HG03432 (cell line): ENCODE measurements around the gene CD52.
"Not testable (repeated sequence)": the region's sequence is repeated elsewhere in the genome, so short reads cannot be mapped to it uniquely, and the experiment has no call there.

ENCODE experiments used
- ATAC-seq: cut with Tn5 transposase; IDR thresholded peaks from one replicate; pipeline ENCODE4 v1.9.1; 2021; ENCODE audit warnings: mild to moderate bottlenecking, moderate library complexity; ENCODE audit not compliant: unreplicated experiment

The CD52 gene

DNA sequence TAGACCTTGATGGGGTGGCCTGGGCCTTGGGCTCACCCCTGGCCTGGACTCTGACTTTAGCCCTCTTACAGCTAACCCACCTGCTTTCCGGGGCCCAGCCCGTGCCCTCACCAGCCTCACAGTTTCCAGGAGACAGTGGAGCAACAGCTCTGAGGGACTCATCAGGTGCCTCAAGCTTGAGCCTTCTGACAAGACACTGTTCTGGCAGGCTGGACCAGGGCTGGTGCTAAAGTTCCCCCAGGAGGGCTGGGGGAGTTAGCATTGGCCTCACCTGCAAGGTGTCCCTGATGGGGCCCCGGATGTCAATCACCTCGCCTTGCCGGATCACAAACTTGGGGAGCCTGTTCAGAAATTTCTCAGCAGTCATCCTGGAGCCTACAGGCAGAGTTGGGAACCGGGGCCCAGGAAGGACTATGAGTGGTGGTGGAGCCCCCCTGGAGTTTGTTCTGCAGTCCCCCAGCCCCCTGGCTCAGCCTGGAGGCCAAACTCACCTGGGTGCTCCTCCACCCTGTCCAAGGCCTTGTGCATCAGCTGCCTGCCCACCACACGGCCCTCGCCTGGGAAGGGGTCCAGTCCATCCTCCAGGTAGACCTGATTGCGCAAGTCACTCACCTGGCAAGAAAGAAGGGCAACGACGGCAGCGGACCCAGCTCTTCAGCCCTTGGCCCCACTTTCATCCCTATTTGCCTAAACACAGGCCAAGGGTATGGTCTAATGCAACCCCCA, 33.7 kb upstream of the CD52 start:
- ATAC-seq: no peak

DNA sequence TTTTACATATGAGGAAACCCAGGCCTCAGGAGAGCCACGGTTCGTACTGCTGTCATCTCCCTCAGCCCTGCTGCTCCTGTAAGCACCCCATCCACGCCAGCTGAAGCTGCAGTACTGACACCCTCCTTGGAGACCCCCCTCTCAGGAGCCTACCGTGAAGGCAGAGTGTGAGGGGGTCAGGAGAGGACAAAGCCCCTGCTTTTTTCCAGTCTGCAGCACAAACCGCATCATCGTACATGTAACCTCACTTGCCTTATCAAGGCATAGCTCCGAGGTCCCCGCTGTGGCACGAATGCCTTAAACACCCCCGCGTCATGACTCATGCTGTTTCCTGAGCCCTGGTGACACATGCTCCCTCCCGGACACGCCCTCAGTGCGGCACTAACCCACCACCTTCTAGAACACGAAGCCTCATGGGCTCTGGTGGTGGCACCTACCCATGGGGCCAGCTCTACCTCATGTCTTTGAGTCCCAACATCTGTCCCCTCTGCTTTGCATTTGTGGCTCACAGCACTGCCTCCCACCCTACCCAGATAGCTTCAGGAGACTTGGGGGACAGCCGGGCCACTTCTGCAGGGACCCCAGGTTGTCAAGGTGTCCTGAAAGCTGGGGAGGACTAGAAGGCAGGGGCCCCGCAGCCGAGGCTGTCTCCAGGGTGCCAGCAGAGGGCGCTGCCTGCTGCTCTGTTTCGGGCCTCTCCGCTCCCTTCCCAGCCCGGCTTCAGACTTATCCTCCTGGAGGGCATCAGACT, 33.0 kb upstream of the CD52 start:
- ATAC-seq: peak; percentile 26

DNA sequence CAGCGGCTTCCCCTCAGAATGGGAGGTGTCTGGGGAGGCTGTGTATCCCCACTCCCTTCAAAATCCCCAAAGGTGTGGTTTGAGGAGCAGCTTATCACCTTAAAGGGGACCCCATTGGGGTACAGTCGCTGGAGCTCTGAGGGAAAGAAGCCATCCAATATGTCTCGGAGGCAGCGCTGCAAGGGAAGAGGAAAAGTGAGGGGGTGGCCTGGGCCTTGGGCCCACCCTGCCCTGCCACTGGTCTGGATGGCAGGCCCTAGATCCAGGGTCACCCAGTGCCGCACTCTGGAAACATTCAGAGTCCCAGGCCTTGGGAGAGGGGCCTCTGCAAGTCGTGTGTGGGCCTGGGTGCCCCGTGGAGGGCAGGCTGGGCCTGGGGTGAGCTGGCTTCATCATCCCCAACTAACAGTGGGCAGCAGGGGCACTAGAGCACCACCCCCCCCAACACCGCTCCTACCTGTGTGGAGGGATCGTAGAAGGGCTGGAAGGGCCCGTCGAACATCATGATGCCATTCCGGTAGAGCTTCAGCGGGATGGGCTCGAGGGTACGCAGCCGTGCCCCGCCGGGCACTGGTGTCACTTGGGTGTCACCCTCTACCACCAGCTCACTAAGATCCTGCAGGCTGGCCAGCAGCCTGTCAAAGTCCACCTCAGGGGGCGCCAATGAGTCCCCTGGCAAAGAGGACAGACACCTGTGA, 32.2 kb upstream of the CD52 start:
- ATAC-seq: no peak

DNA sequence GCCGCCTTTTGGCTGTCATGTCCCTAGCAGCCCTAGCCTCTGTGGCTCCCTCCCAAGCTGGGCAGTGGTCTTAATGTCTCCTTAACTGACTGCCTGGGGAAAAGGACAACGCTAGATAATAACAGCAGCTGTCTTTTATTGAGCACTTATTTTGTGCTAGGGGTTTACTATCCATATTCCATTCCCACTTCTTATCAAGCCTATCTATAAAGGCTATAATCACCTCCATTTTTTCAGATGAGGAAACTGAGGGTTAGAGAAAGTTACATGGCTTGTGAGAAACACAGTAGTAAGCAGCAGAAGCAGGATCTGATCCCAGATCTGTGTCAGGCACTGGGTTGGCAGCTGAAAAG, 31.7 kb upstream of the CD52 start:
- ATAC-seq: no peak

DNA sequence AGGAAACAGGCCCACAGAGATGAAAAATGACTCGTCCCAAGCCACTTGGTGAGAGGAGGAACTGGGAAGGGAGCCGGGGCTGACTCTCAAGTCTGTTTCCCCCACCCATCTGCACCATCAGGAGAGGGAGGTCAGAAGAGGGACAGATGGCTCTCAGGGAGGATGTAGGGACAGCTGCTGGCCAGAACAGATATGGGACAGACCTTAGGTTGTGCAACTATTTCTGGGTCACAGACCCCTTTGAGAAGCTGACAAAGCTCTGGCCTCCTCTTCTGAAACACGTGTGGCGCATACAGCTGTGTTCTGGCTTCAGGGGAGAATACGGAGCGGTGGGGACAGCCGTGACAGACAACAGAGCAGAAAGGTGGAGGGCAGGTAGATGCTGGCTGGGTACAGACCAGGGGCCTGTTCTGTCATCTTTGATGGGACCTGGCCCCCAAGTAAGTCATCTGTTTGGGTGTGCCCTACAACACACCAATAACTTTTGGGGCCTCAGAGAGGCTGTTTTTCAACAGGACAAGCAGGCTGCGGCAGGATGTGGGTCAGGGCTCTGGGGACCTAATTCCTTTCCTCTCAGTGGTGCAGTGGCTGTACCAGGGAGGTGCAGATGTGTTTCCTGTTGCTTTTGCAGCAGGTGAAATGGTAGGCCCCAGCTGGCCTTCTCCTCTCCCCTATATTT, 30.6 kb upstream of the CD52 start:
- ATAC-seq: peak; percentile 30

DNA sequence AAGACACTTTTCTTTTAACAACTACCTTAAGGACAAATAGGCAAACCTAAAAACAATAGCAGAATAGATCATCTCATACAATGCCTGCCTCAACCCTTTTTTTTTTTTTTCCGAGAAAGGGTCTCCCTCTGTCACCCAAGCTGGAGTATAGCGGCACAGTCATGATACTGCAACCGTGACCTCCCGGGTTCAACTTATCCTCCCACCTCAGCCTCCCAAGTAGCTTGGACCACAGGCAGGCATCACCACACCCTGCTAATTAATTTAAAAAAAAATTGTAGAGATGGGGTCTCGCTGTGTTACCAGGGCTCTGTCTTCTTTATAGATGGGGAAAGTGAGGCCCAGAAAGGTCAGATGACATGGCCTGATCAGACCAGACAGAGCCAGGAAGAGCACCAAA, 29.9 kb upstream of the CD52 start:
- no peak for ATAC-seq

DNA sequence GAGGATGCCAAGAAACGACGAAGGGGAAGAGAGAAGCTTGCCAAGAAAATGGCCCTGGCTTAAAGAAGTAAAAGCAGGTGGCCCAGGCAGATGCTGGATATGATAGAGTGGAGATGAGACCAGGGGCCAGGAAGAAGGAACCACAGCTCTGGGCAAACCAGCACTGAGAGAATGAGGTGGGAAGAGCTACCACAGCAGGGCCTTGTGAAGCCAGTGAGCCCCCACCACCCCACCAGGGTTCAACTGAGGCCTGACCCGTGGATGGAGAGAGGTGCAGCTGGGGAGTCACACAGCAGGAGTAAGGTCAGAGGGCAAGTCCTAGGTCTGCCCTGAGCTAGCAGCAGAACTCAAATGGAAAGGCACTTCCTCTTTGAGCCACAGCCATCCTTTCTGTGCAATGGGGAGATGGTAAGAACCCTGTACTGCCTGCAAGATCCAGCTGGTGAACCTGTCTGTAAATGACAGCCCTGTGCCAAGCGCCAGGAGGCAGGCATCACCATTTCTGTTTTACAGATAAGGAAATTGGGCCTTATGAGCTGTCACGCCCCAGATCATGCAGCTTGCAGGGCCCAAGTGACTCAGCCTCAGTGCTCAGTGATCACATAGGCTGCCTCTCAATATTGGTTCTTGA, 29.3 kb upstream of the CD52 start:
- no peak for ATAC-seq

DNA sequence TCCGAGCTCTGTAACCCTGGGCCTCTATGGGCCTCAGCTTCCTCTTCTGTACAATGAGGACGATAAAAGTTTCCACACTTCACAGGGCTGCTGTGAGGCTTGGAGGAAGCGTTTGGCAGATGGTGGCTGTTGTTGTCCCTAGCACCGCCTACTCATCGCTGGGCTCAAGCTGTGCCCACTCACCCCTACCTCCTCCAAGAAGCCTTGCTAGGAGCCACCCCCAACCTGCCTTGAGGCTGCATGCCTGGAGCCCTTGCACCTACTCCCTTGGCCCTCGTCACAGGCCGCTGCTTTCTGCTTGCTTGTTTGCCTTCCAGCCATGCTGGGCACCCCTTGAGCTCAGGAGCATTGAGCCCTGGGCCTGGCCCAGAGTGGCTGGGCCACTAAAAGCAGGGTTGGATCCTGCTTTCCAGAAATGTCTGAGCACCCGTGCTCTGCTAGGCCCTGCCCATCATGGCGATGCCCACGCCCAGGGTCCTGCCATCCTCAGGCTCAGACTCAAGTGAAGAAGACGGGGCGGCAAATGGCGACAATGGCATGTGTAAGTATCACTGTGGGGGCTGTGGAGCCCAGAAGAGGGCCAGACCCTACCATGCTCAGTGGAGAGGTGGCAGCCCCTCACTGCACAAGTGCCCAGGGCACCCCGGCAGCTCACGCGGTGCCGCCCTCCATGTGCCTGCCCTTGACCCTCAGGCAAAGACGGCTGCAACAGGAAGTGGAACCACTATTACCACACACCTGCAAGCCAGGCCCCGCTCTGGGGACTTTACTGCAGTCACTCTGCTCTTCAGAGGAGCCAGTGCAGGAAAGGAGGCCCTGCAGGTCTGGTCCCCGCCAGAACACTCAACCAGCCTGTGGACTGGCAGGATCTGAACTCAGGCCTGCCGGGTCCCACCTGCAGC, 28.3 kb upstream of the CD52 start:
- ATAC-seq: no peak

DNA sequence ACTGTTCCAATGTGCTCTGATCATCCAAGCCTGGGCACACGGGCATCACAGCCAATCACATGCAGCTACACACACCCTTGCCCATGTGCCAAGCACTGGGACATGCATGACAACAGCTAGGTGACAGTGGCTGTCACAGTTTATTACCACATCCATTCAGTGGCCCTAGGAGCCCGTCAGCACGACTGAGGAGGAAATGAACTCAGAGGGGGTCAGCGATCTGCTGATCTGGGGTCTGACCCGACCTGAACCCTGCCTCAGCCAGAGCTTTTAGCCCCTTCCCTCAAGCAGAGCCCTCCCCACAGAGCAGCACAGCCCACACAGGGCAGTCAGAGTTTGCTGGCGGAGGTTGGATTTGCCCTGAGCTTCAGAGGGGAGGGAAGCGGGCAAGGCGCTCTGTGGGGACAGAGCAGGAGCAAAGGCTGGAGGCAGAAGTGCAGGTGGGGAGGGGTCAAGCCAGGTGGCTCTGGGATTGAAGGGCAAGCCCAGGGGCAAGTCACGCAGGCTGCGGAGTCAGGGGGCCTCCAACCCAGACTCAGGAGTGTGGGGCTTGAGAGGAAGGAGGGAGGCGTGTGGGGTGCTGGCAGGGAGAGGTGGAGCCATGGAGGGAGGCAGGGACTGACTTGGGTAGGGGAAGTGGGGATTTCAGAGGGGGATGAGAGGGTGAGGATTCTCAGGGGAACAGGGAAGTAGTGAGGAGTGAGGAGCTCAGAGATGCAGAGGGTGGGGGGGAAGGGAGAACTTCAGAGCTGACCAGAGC, 27.5 kb upstream of the CD52 start:
- no peak for ATAC-seq

DNA sequence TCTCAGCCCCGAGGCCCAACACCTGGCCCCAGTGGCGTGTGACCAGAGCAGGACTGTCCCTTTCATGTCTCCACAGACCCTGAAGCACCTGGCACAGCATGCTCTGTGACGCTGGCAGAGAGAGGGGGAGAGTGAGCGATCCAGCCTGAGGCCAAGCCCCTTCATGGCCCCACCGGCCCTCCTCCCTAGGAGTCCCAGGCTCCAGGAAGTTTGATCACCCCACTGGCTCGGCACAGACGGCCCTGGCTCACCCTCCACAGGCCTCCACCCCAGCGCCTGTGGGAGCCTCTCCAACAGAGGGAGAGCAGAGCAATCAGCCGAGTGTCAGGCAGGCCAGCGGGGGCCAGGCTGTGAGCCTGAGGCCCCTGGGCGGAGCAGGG, 26.9 kb upstream of the CD52 start:
- ATAC-seq: no peak

DNA sequence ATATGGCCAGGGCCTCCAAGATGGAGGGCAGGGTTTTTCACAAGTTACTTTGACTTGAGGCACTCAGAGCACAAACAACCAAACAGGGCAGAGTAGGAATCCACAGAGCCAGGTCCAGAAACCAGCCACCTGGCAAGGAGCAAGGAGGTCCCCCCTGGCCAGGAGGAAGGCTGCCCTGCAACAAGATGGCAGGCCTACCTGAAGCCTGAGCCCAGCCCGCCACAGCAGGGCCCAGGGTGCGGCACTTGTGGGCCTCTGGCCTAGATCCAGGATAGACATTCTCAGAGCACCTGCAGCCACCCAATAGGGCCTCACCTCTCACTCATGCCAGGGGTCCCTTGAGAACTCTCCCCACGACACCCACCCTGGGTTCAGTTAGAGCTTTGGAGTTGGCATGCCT, 26.3 kb upstream of the CD52 start:
- no peak for ATAC-seq

DNA sequence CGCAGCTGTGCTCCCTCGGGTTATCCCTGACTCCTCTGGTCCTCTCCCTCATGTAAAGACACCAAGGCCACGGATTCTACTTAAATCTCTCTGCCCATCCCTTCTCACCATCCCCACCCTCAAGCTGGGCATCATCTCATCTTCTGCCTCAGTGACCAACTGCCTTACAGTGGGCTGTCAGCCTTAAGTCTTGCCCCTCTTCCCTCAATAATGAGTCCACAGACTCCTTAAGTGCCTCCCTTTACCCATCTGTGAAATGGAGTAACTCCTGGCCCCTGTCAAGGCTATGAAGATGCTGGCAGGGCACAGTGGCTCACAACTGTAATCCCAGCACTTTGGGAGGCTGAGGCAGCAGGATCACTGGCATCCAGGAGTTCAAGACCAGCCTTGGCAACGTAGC, 25.8 kb upstream of the CD52 start:
- ATAC-seq: no peak

DNA sequence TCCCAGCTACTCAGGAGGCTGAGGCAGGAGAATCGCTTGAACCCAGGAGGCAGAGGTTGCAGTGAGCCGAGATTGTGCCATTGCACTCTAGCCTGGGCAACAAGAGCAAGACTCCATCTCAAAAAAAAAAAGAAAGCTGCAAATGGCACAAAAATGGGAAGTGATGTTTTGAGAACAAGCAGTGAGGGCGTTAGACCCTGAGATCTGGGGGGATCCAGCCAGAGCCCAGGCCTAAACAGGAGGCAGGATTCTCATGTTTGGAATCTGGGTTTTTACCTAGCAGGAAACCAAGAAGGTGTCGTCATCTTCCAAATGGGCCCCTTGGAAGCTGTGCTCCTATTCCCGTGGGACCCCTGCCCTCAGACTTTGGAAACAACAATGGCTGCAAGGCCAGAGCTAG, 25.0 kb upstream of the CD52 start:
- not testable (repeated sequence) for ATAC-seq

DNA sequence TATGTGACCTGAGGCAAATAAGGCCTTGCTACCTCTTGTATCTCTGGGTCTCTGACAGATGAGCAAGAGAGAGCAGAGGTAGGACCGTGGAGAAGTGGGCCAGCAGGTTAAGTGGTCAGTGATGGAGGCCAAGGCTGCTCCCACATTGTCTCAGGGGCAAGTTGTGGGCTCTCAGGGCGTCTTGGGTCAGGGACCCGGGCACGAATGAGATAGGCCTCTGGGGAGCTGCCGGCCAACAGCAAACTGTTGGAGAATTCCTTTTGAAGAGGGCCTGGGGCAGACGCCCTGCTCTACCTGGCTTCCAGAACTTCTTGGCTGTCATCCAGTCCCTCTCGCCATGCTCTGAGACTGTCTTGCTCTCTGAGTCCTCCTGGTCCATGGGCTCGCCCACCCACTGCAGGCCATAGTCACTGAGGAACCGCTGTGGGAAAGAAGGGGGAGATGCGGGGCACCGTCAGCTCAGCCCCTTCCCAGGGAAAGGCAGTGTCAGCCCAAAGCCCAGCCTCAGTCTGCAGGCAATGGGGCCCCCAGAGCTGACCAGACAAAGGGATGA, 23.8 kb upstream of the CD52 start:
- no peak for ATAC-seq

DNA sequence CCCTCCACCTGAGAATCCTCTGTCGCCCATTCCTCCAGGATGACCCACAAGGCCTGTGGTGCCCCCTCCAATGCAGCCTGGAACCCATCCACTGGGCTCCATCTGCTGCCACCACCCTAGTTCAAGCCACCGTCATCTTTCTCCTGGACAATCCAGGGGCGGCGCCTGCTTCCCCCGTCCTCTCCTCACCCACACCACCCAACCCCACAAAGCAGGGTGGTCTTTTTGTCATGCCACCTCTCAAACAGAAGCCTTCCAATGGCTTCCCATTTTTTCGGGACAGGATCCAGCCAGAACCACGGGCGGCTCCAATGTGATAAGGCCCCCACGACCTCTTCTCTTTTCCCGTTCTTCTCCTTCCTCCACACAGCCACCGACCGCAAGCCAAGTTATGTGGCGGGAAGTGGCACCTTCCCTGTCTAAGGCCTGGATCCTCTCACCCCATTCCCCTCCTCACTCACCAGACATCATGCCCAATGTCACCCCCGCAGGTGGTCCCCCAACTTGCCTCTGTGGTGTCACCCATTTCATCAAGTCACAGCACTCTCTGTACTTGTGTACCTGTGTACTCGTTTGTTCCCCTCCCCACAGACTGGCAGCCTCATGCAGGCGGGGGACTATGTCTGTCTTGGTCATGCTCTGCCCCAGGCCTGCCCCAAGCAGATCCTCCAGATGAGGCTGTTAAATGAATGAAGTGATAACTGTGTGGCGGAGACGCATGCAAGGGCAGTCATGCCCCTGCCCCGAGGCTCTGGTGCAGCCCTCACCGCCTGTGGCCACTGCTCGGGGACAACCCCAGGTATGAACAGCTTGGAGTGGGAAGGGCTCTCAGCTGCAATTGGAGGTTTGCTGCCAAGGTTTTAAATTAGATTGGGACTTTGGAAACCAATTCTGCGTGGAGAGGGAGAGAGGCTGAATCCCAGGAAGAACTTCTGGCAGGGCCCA, 22.3 kb upstream of the CD52 start:
- no peak for ATAC-seq

DNA sequence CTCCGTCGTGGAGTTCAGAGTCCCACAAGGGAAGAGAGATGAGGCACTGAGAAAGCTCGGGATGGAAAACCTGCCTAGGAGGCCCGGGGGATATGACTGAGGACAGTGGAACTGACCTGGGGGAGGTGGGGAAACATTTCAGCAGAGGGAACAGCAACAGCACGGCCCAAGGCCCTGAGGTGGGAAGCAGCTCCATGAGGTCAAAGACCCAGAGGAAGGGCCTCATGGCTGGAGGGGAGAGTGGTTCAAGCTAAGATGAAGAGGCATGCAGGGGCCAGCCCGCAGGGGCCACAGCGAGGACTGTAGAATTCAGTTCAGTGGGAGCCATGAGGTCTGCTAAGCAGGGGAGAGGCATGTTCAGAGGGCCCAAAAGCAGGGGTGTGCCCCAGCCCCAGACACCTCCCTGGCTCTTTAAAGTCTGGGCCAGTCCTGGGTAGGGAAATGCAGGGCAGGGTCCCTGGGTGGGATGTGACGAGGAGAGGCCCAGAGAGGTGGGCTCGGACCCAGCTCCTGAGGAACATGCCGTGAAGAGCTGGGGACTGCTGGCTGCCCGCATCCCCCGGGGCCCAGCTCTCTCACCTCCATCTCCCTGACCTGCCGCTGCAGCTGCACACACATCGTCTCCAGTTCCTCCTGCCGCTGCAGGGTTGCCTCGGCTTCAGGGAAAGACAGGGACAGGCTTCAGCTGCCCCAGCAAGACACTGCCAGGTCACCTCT, 21.3 kb upstream of the CD52 start:
- no peak for ATAC-seq

DNA sequence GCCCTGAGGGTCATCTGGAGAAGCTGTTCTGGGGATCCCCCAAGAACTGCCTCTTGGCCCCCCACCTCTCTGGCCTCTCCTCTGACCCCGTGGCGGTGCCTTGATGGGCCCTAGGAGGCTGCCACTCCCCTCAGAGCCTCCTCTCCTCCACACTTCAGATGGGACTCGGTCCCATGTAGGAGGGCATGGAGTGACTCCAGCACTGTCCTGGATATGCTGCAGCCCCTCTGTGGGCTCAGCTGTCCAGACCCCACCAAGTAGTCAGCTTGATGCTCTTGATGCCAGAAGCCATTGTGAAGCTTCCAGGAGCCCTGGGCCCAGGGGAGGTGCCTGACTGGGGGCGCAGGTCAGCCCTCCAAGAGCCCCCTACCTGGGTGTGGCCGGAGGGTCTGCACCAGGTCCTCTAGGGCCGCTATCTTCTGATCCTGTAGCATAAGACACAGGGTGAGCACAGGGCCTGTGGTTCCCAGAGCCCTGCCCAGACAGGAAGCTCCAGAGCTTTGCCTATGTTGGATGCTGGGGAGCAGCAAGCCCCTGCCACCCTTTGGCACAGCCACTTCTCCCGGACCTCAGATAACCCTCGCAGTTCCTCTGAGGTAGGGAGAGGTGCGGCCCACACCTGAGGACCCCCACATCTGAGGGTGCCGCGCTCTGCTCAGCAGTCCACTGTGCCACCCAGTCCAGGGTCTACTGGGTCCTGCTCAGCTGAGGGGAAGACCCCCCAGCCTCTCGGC, 20.5 kb upstream of the CD52 start:
- ATAC-seq: no peak
